GM18520 (cell line): ENCODE data around the gene TP53I13.

ENCODE experiments used
- ATAC-seq: cut with Tn5 transposase; IDR thresholded peaks from one replicate; pipeline ENCODE4 v1.9.1; 2021; ENCODE audit not compliant: unreplicated experiment

Gene TP53I13

GRCh38 chr17:29579866-29580771 is 11.6 kb downstream of the TP53I13 start:
- ATAC-seq = peak; percentile 79

DNA sequence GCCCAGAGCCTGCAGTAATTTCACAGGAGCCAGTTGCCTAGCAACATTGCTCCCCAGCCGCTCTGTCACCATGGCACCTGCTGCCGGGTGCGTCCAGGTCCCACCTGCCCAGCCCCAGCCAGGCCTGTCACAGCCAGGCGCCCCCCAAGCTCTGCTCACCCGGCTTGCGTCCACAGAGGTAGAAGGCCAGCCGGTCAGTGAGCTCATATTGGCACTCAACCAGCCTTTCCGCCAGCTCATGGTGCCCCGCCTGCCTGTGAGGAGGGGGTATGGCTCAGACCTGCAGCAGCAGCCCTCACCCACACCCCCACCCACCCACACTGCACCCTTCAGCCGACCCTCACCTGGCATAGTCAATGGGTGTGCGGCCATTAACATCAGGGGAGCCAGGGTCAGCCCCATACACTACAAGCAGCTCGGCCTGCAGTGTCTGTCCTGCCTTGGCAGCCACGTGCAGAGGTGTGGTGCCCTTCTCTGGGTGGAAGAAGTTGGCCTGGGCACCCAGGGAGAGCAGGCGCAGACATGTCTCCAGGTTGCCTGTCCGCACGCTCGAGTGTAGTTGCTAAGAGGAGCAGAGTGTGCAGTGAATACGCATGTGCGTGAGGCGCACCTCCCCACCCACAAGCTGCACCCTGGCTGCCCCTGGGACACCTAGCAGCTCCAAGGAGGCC is 13.2 kb downstream of the TP53I13 start:
- no peak for ATAC-seq

DNA sequence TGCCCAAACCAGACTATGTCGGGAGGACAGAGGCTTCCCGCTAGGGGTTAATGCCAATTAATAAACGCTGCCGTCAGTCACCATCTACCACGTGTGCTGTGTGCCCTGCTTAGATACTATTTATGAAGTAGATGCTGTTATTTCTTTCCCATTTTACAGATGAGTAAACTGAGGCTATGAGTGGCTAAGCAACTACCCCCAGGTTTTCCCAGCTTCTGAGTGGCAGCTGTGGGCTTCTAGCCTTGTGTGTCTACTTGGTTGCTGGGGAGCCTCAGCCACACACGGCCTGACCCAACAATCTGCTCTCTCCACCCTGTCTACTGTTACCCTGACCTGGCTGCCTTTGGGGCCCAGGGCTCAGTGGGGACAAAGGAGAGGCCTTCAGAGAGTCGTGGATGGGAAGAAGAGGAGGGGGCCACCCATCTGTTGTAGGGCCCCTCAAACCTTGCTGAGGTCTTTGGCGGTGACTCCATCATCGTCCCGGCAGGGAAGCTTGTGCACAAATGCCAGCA is 13.8 kb downstream of the TP53I13 start:
- no peak for ATAC-seq

DNA sequence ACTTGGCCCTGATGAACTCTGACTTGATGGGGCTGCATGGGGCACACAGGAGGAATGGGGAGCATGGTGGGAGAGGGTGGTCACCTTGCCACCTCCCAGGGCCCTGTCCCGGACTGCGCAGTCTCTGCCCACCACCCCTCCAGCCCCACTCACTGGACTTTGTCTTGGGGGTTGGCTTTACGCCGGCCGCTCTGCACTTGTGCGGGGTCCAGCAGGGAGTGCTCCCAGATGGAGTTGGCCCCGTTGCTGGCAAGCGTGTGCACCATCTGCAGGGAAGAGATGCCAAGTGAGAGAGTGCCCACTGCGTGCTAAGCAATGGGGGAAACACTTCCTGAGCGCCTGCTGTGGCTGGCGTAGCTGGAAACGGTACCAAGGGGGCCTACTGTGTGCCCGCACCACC is 14.3 kb downstream of the TP53I13 start:
- ATAC-seq = no peak

- ATAC-seq = no peak
These were observed 15.1 kb downstream of the TP53I13 start for GRCh38 chr17:29583324-29584248.

GRCh38 chr17:29584452-29585079 is 16.1 kb downstream of the TP53I13 start:
- no peak for ATAC-seq

DNA sequence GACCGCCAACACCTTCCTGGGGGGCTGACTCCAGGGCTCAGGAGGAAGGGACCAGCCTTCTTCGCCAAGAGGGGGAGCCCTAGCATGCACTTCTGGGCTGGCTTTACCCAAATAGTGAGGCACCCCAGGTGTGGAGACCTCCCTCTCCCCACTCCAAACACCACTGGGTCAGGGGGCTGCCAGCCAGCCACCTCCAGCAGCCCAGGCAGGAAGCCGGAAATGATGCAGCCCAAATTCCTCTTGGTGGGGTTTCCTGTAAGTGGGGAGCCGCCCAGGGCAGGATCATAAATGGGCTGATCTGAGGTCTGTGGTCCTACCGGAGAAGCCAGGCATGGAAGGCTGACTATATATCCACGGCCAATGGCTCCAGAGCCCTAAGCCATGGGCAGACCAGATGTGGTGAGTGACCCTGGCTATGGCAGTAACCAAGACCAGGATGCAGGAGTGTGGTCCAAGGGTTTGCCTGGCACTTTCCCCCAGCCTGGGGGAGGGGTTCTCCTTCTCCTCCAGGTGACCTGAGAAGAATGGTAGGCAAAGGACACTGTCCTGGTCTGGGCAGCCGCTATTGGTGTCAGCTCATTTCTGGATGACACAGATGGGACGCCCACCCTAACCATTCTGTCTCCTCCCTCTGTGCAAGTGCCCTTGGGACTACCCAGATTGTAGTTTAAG is 16.7 kb downstream of the TP53I13 start:
- ATAC-seq = no peak

DNA sequence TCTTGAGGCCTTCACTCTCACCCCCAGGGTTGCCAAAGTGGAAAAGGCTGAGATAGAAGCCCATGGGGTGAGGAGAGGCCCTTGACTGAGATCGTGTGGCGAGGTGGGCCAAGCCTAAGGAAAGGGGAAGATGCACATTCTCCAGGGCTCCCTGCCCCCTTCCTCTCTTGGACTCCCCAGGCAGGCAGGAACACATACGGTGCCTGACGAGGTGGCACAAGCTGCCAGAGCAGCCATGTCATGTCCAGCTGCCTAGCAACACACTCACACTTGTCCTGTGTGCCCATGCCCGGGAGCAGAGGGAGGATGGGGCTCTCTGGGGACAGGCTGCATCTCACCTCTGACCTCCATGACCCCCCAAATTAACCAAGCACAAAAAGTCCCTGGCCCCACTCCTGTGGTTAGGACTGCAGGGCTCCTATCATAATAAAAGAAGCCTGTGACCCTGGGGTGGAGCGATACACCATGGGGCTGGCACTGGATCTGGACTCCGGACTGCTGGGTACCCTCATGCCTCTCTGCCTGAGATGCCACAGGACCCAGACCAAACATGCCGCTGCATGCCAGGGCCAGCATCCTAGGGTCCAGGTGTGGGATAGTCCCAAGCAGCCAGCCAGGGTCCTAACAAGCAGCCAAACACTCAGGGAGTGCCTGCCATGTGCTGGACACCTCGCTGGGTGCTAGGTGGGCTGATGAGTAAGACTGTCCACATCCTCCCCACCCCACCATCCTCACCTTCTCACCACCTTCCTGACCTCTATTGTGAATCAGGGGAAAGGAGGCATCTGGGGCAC is 18.4 kb downstream of the TP53I13 start:
- no peak for ATAC-seq

DNA sequence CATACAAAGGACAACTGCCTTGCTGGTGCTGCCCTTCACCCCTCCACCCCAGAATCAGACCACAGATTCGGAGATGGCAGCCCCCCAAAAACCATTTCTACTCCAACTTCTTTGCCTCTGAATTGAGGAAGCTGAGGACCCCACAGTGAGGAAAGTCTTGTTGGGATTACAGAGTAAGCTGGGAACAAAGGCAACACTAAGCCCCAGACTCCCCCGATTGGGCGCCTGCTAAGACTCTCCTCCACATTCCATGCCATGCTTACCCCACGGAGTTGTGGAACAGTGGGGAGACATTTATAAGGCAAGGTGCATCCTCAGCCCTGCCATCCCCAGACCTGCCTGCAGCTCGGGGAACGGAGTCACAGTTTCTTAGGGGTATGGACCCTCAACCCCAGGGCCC is 19.1 kb downstream of the TP53I13 start:
- no peak for ATAC-seq

DNA sequence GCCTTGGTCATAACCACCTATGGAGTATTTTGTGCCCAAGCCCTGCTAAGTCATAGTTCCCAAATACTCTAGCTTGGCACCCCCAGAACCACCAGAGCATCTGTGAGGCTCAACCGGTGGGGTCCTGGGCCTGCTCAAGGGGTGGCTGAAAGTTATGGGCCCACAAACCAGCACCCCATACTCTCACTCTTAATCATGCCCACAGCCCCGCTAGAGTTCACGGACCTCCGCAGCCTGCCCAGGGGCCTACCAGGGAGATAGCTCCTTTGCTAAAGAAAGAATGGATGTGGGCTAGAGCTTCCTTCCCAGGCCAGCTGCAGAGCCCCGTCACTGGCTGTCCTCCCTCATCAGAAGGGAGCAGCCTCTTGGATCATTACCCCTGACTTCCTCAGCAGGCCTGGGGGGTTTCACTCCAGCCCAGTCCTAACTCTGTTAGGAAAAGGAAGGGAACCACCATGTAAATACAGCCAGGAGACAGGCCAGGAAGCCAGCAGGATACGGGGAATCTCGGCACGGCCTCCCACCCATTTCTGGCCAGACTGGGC is 19.6 kb downstream of the TP53I13 start:
- ATAC-seq = no peak

- ATAC-seq = peak; percentile 12
These were observed 20.3 kb downstream of the TP53I13 start for GRCh38 chr17:29588562-29589411.

DNA sequence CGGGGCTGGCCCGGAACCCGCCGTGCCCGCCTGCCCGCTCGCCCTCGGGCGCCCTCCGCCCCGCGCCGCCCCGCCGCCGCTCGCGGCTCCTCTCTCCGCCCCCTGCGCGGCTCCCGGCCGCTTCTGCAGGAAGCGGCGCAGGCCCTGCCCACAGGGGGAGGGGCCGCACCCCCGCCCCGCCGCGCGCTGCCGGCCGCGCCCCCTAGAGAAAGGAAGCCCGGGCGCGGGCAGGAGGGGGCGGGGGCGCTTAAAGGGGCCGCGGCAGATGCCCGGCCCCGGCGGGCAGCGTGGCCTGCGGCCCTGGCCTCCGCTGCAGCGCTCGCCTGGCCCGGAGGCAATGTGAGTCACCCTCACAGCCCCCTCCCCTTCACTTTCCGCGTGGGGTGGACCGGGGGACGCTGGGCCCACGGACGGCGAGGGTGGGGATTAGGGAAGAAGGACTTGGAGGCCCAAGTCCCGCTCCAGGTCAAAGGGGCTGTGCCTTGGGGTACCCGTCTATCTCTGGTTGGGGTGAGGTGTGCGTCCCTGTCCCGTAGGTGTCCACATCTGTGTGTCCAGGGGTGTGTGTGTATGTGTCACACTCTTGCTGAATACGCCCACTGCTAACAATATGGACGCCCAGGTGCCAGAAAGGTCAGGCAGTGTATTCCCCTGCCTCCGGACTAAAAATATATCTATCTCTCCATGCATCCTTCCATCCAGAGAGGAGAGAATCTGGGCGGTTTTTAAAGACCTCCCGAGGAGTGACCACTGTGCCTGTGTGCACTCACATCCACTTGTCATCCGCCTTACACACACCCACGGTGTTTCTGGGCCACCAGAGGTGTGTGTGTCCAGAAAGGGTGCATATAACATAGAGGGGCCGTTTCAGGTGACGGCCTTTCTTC is 21.3 kb downstream of the TP53I13 start, which contains the start of gene GIT1:
TSS of gene GIT1 (minus strand) at position 125 of the 887 bp plus-strand sequence. CDS start 270 bp downstream, outside the sequence.
- peak; percentile 52 for ATAC-seq

- ATAC-seq = no peak
These were observed 22.1 kb downstream of the TP53I13 start for GRCh38 chr17:29590411-29591145.

GRCh38 chr17:29591146-29591736 is 22.7 kb downstream of the TP53I13 start:
- ATAC-seq = no peak

DNA sequence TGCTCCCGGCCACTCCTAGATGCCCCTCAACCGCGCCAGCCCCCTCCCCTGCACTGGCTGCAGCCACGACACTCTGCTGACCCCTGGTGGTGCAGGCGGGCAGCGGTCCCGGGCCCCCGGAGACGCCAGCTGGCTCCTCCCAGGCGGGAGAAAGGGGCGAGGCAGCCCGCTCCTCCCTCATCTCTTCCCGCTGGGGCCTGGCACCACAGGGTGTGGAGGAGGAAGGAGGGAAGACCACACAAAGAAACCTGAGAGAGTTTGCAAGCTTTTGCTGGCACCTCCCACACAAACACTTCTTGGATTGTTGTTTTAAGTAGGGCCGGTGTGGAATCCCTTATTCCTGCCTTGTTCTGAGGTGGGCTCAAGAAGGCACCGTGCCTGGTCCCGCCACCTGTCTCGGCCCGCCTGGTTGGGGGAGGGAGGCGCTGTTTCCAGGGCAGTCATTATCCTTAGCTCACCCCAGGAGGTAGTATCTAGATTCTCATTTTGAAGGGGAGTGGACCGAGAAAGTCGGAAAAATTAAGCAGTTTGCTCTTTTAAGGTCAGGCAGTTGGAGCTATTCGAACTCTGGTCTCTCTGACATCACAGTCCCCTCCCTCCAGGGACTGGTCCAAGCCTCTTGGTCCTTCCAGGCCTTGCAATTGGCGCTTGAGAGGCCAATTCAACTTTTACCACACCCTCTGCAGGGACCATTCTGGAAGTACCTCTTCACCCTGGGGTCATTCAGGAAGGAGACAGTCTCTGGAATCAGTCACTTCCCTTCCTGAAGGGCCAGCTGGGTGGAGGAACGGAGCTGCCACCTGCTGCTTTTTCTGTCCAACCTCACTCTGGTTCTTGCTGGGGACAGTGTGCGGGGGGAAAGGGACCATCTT is 23.5 kb downstream of the TP53I13 start:
- no peak for ATAC-seq
